Activated effector memory CD4-positive, alpha-beta T cell treated with Interleukin-2 at 50 U/mL for 16 hours (primary cell): Measurements from ENCODE around the gene TRIO.

Experiments
- DNase-seq: peaks from one replicate; pipeline ENCODE4 v3.0.0-alpha.2; 2020

The TRIO gene

GRCh38 chr5:14231890-14232289, 88.7 kb downstream of the TRIO start:
- DNase-seq = no peak

GRCh38 chr5:14234204-14234603, 91.1 kb downstream of the TRIO start:
- no peak for DNase-seq

- DNase-seq = no peak
These were observed 92.7 kb downstream of the TRIO start for GRCh38 chr5:14235872-14236271.

- no peak for DNase-seq
These were observed 93.6 kb downstream of the TRIO start for GRCh38 chr5:14236757-14237156.

- DNase-seq = no peak
These were observed 94.4 kb downstream of the TRIO start for GRCh38 chr5:14237317-14238086.

- DNase-seq = no peak
These were observed 95.1 kb downstream of the TRIO start for GRCh38 chr5:14238272-14238671.

GRCh38 chr5:14239404-14239803, 96.3 kb downstream of the TRIO start:
- DNase-seq = no peak

GRCh38 chr5:14239951-14240350, 96.8 kb downstream of the TRIO start:
- DNase-seq = no peak

- no peak for DNase-seq
These were observed 97.2 kb downstream of the TRIO start for GRCh38 chr5:14240359-14240758.

- no peak for DNase-seq
These were observed 98.0 kb downstream of the TRIO start for GRCh38 chr5:14241141-14241540.

GRCh38 chr5:14242447-14242846, 99.3 kb downstream of the TRIO start:
- no peak for DNase-seq

- DNase-seq = no peak
These were observed 99.8 kb downstream of the TRIO start for GRCh38 chr5:14242871-14243383.

GRCh38 chr5:14243766-14244165, 100.6 kb downstream of the TRIO start:
- no peak for DNase-seq

- DNase-seq = no peak
These were observed 101.6 kb downstream of the TRIO start for GRCh38 chr5:14244721-14245120.

- DNase-seq = no peak
These were observed 102.2 kb downstream of the TRIO start for GRCh38 chr5:14245132-14245925.

GRCh38 chr5:14246350-14247053, 103.4 kb downstream of the TRIO start:
- no peak for DNase-seq

- DNase-seq = no peak
These were observed 103.9 kb downstream of the TRIO start for GRCh38 chr5:14247054-14247386.

- DNase-seq = no peak
These were observed 106.3 kb downstream of the TRIO start for GRCh38 chr5:14249258-14250082.

- DNase-seq = no peak
These were observed 107.0 kb downstream of the TRIO start for GRCh38 chr5:14250084-14250695.

GRCh38 chr5:14250748-14251701, 107.9 kb downstream of the TRIO start:
- DNase-seq = no peak

GRCh38 chr5:14251733-14252132, 108.6 kb downstream of the TRIO start:
- no peak for DNase-seq
